Mesenteric fat pad (tissue), 1 donor: ENCODE measurements around the gene HMGXB3. TPM values are rescaled to one million over a fixed set of nuclear protein-coding genes. Genes with fewer than 3 reads are reported as not detected.

Experiments used
- DNase-seq: peaks from one replicate; pipeline ENCODE4 v3.0.0-alpha.2; 2020; ENCODE audit warnings: low spot score
- long read RNA-seq: library from polyadenylated mRNA; unstranded; transcript quantifications from one replicate; pipeline ENCODE4 v2.0.0, GENCODE V29; 2020
- total RNA-seq: library from RNA; stranded (reverse); fragmentation: NEBNext Ultra II Directional; extraction: Animal tissue kit (Norgen Biotek cat#: 25700); gene quantifications from one replicate; pipeline ENCODE4 v1.2.1, GENCODE V29; 2021
- donor health status: DM: yes; HTN: yes; CAD: no.

HMGXB3 gene
- total RNA-seq = 30.6 TPM
- long read RNA-seq, partial matches to known transcripts = 20 of 26 reads
- long read RNA-seq, other reads (novel, unspliced or antisense) = 6 of 26 reads

GRCh38 chr5:150000256-150000989, at the start of gene HMGXB3, which contains the start of gene TIGD6:
TSS of gene HMGXB3 (plus strand) at chr5:150000739. CDS start at chr5:150004853, 4,114 bp downstream.
TSS of gene TIGD6 (minus strand) at chr5:150000654. CDS start at chr5:149996348, 4,306 bp downstream.
- DNase-seq = peak; percentile 98

GRCh38 chr5:149951138-149951749, 49.3 kb upstream of the HMGXB3 start:
- DNase-seq = no peak

GRCh38 chr5:149953436-149954121, 47.0 kb upstream of the HMGXB3 start:
- DNase-seq = no peak

- DNase-seq = no peak
Observed at GRCh38 chr5:149954798-149955197, 45.7 kb upstream of the HMGXB3 start.

- DNase-seq = no peak
Observed at GRCh38 chr5:149956685-149957084, 43.9 kb upstream of the HMGXB3 start.

GRCh38 chr5:149957855-149958254, 42.7 kb upstream of the HMGXB3 start:
- DNase-seq = no peak

- no peak for DNase-seq
Observed at GRCh38 chr5:149959406-149960236, 40.9 kb upstream of the HMGXB3 start.

GRCh38 chr5:149960272-149961185, 40.0 kb upstream of the HMGXB3 start, which contains the start of gene SLC26A2:
TSS of gene SLC26A2 (plus strand) at chr5:149960758. CDS start at chr5:149977653, 16,895 bp downstream.
- DNase-seq = peak; percentile 99

GRCh38 chr5:149961186-149961685, 39.3 kb upstream of the HMGXB3 start:
- no peak for DNase-seq

- DNase-seq = no peak
Observed at GRCh38 chr5:149961957-149962409, 38.6 kb upstream of the HMGXB3 start.

GRCh38 chr5:149962601-149963300, 37.8 kb upstream of the HMGXB3 start:
- DNase-seq = no peak

GRCh38 chr5:149963729-149964128, 36.8 kb upstream of the HMGXB3 start:
- no peak for DNase-seq

GRCh38 chr5:149966946-149967345, 33.6 kb upstream of the HMGXB3 start:
- no peak for DNase-seq

- DNase-seq = no peak
Observed at GRCh38 chr5:149969181-149969930, 31.2 kb upstream of the HMGXB3 start.

GRCh38 chr5:149975409-149975808, 25.1 kb upstream of the HMGXB3 start:
- no peak for DNase-seq

- no peak for DNase-seq
Observed at GRCh38 chr5:149979896-149980295, 20.6 kb upstream of the HMGXB3 start.

GRCh38 chr5:149981206-149981605, 19.3 kb upstream of the HMGXB3 start:
- DNase-seq = no peak

- no peak for DNase-seq
Observed at GRCh38 chr5:149982505-149982904, 18.0 kb upstream of the HMGXB3 start.
